Measurements from ENCODE around the gene MIOX.
"Not testable (repeated sequence)": the region's sequence is repeated elsewhere in the genome, so short reads cannot be mapped to it uniquely, and the experiment has no call there.

The MIOX gene

DNA sequence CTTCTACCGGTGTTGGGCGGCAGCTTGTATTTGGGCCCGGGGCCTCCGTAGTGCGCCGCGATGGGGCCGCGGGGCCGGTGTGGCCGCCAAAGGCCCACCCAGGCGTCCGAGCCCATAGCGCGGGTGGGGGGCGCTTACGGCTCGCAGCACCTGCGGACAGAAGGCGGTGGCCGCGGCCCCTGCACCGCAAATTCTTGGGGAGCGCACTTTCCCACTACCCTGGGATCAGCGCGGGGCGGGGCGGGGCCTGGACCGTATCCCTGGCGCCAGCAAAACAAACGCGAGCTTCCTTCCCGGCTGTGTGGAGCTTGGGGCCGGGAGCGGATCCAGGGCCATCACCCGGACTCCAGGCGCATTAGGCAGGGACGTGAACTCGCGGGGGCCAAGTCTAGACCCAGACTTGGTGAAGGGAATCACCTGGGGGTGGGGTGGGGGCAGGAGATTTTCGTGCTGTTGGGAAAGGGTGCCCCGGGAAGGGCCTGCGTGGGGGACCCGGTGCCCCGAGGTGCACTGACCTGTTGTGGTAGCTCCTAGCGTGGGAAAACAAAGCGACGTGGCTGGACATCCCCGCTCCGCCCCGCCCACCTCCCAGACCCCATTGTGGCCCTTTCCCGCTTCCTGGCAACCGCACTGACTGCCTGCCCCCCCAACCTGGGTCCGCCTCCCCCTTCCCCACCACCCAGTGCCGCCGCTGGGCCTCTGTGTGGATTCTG, 45.5 kb downstream of the MIOX start:
- DNase-seq, result no peak

- DNase-seq, result no peak
Observed at GRCh38 chr22:50532824-50533796, 46.5 kb downstream of the MIOX start.

DNA sequence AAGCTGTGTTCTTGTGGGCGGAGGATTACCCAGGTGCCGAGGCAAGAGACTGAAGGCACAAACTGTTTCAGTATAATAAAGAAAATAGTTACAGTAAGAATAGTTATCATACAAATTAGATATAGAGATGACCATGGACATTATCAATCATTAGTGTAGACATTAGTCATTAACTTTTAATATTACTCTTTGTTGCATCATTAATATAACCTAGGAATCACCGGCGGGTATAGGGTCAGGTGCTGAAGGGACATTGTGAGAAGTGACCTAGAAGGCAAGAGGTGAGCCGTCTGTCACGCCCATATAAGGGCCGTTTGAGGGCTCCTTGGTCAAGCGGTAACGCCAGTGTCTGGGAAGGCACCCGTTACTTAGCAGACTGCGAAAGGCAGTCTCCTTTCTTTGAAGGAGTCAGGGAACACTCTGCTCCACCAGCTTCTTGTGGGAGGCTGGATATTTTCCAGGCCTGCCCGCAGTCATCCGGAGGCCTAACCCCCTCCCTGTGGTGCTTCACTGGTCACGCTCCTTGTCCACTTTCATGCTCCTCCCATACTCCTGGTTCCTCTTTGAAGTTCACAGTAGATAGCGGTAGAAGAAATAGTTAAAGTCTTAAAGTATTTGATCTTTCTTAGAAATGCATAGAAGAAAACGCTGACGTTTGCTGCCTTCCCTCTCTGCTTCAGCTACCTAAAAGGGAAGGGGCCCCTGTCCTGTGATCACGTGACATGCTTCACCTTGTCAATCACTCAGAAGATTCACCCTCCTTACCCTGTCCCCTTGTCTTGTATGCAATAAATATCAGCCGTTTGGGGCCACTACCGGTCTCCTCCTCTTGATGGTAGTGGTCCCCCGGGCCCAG, 47.4 kb downstream of the MIOX start:
- DNase-seq, result not testable (repeated sequence)

DNA sequence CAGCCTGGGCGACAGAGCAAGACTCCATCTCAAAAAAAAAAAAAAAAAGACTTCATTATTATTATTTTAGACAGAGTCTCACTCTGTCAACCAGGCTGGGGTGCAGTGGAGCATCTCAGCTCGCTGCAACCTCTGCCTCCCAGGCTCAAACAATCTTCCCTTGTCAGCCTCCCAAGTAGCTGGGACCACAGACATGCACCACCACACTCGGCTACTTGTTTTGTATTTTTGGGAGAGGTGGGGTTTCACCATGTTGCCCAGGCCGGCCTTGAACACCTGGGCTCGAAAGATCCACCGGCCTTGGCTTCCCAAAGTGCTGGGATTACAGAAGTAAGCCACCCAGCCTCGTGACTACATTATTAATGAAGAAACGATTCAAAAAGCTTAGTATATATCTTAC, 48.5 kb downstream of the MIOX start:
- DNase-seq, result no peak

GRCh38 chr22:50536226-50536625, 49.6 kb downstream of the MIOX start:
- no peak for DNase-seq

DNA sequence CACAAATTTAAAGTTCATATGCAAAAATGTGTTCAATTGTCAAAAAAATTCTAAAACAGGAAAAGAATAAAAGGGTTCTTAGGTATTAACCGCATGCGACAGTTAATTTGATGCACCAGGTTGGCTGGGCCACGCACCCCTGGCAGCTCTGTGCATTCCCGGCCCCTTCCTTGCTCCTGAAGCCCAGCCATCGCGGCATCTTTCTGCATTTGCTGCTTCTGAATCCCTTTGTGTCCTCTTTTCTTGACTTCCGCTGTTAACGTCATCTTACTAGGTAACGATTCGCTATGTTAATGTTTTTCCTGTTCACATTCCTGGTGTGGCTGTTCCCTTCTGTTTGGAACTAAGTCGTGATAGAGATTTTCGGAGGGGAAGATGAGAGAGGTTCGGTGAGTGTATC, 51.1 kb downstream of the MIOX start:
- no peak for DNase-seq

Data from activated naive CD4-positive, alpha-beta T cell treated with Interleukin-2 at 50 U/mL for 16 hours (primary cell).